SK-N-SH treated with all-trans-retinoic acid at 6 μM for 48 hours (cell line): ENCODE data around the gene C2orf66.
A peak's percentile ranks its signal among the peaks of the same experiment; 100 is the strongest.

Source experiments
- ATAC-seq: fragments of 200-7000 bp; cut with Tn5 transposase; 3 replicates; pipeline ENCODE4 v1.9.1; 2020; ENCODE audit warnings: mild to moderate bottlenecking, moderate library complexity
- ARNTL ChIP-seq: fragments of 450-650 bp; formaldehyde crosslinking; IDR thresholded peaks from 2 replicates; pipeline ENCODE4 v1.5.0; 2020; ENCODE audit warnings: low read depth, mild to moderate bottlenecking, moderate library complexity, borderline replicate concordance
- BACH2 ChIP-seq: fragments of 250-450 bp; sonication (Bioruptor Pico); IDR thresholded peaks from 2 replicates; pipeline ENCODE4 v1.9.0; 2021; ENCODE audit warnings: mild to moderate bottlenecking, borderline replicate concordance
- CSDC2 ChIP-seq: fragments of 250-450 bp; sonication (Bioruptor Pico); IDR thresholded peaks from 2 replicates; pipeline ENCODE4 v1.5.0; 2020; ENCODE audit warnings: mild to moderate bottlenecking, moderate library complexity
- ESRRG ChIP-seq: fragments of 250-450 bp; sonication (Bioruptor Pico); IDR thresholded peaks from 2 replicates; pipeline ENCODE4 v1.6.1; 2021; ENCODE audit warnings: mild to moderate bottlenecking
- GLIS3 ChIP-seq: fragments of 250-450 bp; sonication (Bioruptor Pico); IDR thresholded peaks from 2 replicates; pipeline ENCODE4 v1.5.0; 2020; ENCODE audit warnings: mild to moderate bottlenecking, moderate library complexity
- ISL1 ChIP-seq: fragments of 250-450 bp; sonication (Bioruptor Pico); IDR thresholded peaks from 2 replicates; pipeline ENCODE4 v2.1.2; 2022; ENCODE audit warnings: mild to moderate bottlenecking, moderate library complexity
- OSR1 ChIP-seq: fragments of 250-450 bp; sonication (Bioruptor Pico); IDR thresholded peaks from 2 replicates; pipeline ENCODE4 v1.8.0; 2022; ENCODE audit warnings: moderate library complexity, mild to moderate bottlenecking, inconsistent platforms
- POU6F1 ChIP-seq: fragments of 250-450 bp; sonication (Bioruptor Pico); IDR thresholded peaks from 2 replicates; pipeline ENCODE4 v1.8.0; 2021; ENCODE audit warnings: low read depth, mild to moderate bottlenecking, moderate library complexity, borderline replicate concordance
- PPARA ChIP-seq: fragments of 250-450 bp; sonication (Bioruptor Pico); IDR thresholded peaks from 2 replicates; pipeline ENCODE4 v1.5.0; 2020; ENCODE audit warnings: mild to moderate bottlenecking, borderline replicate concordance
- RARB ChIP-seq: fragments of 250-450 bp; sonication (Bioruptor Pico); IDR thresholded peaks from 2 replicates; pipeline ENCODE4 v1.8.0; 2021; ENCODE audit warnings: mild to moderate bottlenecking, moderate library complexity
- SNAI2 ChIP-seq: fragments of 250-450 bp; sonication (Bioruptor Pico); IDR thresholded peaks from 2 replicates; pipeline ENCODE4 v1.5.0; 2020; ENCODE audit warnings: mild to moderate bottlenecking, moderate library complexity
- TCF4 ChIP-seq: fragments of 250-450 bp; sonication (Bioruptor Pico); IDR thresholded peaks from 2 replicates; pipeline ENCODE4 v1.8.0; 2021; ENCODE audit warnings: mild to moderate bottlenecking, moderate library complexity, borderline replicate concordance
- TOX ChIP-seq: fragments of 250-450 bp; sonication (Bioruptor Pico); IDR thresholded peaks from 2 replicates; pipeline ENCODE4 v1.8.0; 2021; ENCODE audit warnings: mild to moderate bottlenecking, moderate library complexity, borderline replicate concordance
- ZFP3 ChIP-seq: fragments of 250-450 bp; sonication (Bioruptor Pico); IDR thresholded peaks from 2 replicates; pipeline ENCODE4 v1.5.0; 2020; ENCODE audit warnings: mild to moderate bottlenecking, moderate library complexity
- ZNF565 ChIP-seq: fragments of 450-650 bp; formaldehyde crosslinking; conservative IDR thresholded peaks from 2 replicates; pipeline ENCODE4 v1.5.0; 2020; ENCODE audit warnings: low read depth, mild to moderate bottlenecking, moderate library complexity
- ZNF70 ChIP-seq: fragments of 450-650 bp; formaldehyde crosslinking; IDR thresholded peaks from 2 replicates; pipeline ENCODE4 v1.5.0; 2020; ENCODE audit warnings: mild to moderate bottlenecking, moderate library complexity
- ZNF8 ChIP-seq: fragments of 450-650 bp; formaldehyde crosslinking; IDR thresholded peaks from 2 replicates; pipeline ENCODE4 v1.5.0; 2020; ENCODE audit warnings: mild to moderate bottlenecking, moderate library complexity
- TF ChIP-seq, protein P1 (sequence below): fragments of 250-450 bp; sonication (Bioruptor Pico); IDR thresholded peaks from 2 replicates; pipeline ENCODE4 v1.5.0; 2020; ENCODE audit warnings: mild to moderate bottlenecking, moderate library complexity
- TF ChIP-seq, protein P2 (sequence below): fragments of 250-450 bp; sonication (Bioruptor Pico); IDR thresholded peaks from 2 replicates; pipeline ENCODE4 v1.5.1; 2020; ENCODE audit warnings: low read depth, mild to moderate bottlenecking, moderate library complexity

C2orf66 gene

DNA sequence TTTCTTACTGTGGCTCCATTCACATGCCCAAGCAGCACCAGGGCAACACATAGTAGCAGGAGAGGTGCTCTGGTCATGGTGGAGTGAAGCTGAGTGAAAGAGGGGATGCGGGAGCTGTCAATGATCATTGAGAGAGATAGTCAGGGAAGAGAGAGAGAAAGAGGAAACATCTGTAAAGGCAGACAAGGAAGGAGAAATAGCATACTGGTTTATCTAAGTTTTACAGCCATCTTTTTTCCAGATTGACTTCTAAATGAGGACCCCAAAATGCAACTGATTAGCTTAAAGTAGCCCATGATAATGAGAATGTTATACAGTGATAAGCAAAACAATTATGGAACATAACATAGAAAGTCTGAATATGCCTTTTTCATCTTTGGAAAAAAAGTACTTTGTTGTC is at the start of gene C2orf66:
TSS of gene C2orf66 (minus strand) at position 96 of the 400 bp plus-strand sequence. CDS start at position 77, 19 bp downstream.
- TF ChIP-seq ZNF70: no peak
- TF ChIP-seq POU6F1 (CRISPR knock-in tag): no peak
- no peak for TF ChIP-seq OSR1
- no peak for TF ChIP-seq ZNF8 (CRISPR knock-in tag)
- ATAC-seq: no peak

GRCh38 chr2:196854629-196855028 is 45.5 kb upstream of the C2orf66 start:
- ATAC-seq: no peak
- TF ChIP-seq TOX (CRISPR knock-in tag): no peak
- TF ChIP-seq ARNTL (CRISPR knock-in tag): no peak
- TF ChIP-seq PPARA: no peak
- TF ChIP-seq, protein P1, sequence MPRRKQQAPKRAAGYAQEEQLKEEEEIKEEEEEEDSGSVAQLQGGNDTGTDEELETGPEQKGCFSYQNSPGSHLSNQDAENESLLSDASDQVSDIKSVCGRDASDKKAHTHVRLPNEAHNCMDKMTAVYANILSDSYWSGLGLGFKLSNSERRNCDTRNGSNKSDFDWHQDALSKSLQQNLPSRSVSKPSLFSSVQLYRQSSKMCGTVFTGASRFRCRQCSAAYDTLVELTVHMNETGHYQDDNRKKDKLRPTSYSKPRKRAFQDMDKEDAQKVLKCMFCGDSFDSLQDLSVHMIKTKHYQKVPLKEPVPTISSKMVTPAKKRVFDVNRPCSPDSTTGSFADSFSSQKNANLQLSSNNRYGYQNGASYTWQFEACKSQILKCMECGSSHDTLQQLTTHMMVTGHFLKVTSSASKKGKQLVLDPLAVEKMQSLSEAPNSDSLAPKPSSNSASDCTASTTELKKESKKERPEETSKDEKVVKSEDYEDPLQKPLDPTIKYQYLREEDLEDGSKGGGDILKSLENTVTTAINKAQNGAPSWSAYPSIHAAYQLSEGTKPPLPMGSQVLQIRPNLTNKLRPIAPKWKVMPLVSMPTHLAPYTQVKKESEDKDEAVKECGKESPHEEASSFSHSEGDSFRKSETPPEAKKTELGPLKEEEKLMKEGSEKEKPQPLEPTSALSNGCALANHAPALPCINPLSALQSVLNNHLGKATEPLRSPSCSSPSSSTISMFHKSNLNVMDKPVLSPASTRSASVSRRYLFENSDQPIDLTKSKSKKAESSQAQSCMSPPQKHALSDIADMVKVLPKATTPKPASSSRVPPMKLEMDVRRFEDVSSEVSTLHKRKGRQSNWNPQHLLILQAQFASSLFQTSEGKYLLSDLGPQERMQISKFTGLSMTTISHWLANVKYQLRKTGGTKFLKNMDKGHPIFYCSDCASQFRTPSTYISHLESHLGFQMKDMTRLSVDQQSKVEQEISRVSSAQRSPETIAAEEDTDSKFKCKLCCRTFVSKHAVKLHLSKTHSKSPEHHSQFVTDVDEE: no peak
- TF ChIP-seq CSDC2 (CRISPR knock-in tag): no peak
- TF ChIP-seq ESRRG (CRISPR knock-in tag): no peak
- no peak for TF ChIP-seq ZNF70
- no peak for TF ChIP-seq ISL1 (CRISPR knock-in tag)
- no peak for TF ChIP-seq RARB
- TF ChIP-seq ZNF565 (CRISPR knock-in tag): no peak

DNA sequence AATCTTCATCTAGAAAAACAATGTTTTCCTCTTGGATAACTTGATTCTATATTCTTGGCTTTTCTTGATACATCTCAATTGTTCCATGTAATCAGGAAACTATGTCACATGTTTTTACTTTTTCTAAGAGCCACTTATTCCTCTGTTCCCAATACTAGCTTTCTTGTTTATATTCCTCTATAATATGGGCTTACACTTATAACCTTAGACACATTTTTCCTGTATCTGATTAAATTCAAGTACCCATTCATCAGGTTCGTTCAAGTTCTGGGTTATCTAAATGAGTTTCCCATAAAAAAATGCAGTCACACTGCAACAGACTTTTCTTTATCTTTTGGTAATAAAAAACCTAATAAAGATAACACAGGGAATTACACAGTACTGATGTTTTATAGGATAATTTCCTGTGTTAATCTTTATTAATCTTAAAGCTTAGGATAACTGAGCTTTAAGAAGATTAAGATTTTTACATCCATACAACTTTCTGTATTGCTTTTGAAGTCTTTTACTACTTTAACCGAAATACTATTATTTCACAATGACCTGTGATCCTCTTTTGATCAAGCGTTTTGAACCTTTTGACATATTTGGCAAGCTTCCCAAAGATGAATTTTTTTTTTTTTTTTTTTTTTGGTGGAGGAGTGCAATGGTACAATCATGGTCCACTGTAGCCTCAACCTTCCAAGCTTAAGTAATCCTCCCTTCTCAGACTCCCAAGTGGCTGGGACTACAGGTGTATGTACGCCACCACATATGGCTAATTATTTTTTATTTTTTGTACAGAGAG is 44.3 kb upstream of the C2orf66 start:
- ATAC-seq: no peak
- TF ChIP-seq TCF4 (CRISPR knock-in tag) (peak; percentile 65), ISL1 (CRISPR knock-in tag) (peak; percentile 26; the same call in 1 of the 2 replicates), BACH2 (CRISPR knock-in tag) (no peak)
- TF ChIP-seq, protein P1: peak; percentile 75; the same call in 1 of the 2 replicates

- no peak for ATAC-seq
- TF ChIP-seq SNAI2 (no peak), ISL1 (CRISPR knock-in tag) (no peak), RARB (no peak), GLIS3 (CRISPR knock-in tag) (no peak), ESRRG (CRISPR knock-in tag) (no peak), ZNF565 (CRISPR knock-in tag) (no peak), BACH2 (CRISPR knock-in tag) (no peak), ZFP3 (no peak)
- TF ChIP-seq, protein P1: no peak
- TF ChIP-seq, protein P2, sequence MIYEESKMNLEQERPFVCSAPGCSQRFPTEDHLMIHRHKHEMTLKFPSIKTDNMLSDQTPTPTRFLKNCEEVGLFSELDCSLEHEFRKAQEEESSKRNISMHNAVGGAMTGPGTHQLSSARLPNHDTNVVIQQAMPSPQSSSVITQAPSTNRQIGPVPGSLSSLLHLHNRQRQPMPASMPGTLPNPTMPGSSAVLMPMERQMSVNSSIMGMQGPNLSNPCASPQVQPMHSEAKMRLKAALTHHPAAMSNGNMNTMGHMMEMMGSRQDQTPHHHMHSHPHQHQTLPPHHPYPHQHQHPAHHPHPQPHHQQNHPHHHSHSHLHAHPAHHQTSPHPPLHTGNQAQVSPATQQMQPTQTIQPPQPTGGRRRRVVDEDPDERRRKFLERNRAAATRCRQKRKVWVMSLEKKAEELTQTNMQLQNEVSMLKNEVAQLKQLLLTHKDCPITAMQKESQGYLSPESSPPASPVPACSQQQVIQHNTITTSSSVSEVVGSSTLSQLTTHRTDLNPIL (CRISPR knock-in tag): no peak
Measured at GRCh38 chr2:196851088-196851487, 41.9 kb upstream of the C2orf66 start.
